HL-60 (cell line): ENCODE results near the gene AGPAT1.

Experiments
- DNase-seq, 2 experiments: peaks; one replicate each; pipeline ENCODE4 v3.0.0-alpha.2; 2010 to 2020; ENCODE audit warnings: low read depth in 1 of 2, low spot score in 1 of 2
- H3K27ac ChIP-seq: fragments of 250-450 bp; sonication (Bioruptor Pico); replicated peaks from 2 replicates; pipeline ENCODE4 v1.5.1; 2020; ENCODE audit warnings: mild to moderate bottlenecking, moderate library complexity
- H3K27me3 ChIP-seq: fragments of 250-450 bp; sonication (Bioruptor Pico); 2 replicates; pipeline ENCODE4 v1.5.1; 2021; ENCODE audit warnings: mild to moderate bottlenecking, moderate library complexity; ENCODE audit not compliant: insufficient read depth, poor library complexity, severe bottlenecking
- H3K4me3 ChIP-seq: replicated peaks from 2 replicates; pipeline ENCODE4 v1.5.1; 2011; ENCODE audit warnings: mild to moderate bottlenecking, control low read depth, low read length; ENCODE audit not compliant: insufficient read depth
- CTCF ChIP-seq: IDR thresholded peaks from one replicate; pipeline ENCODE4 v1.5.1; 2011; ENCODE audit warnings: low read length, control low read depth, inconsistent platforms; ENCODE audit not compliant: insufficient read depth
- GABPA ChIP-seq: IDR thresholded peaks from 2 replicates; pipeline ENCODE4 v1.6.1; 2012; ENCODE audit warnings: low read depth
- POLR2AphosphoS5 ChIP-seq: IDR thresholded peaks from 2 replicates; pipeline ENCODE4 v1.6.1; 2012; ENCODE audit warnings: low read depth
- REST ChIP-seq: IDR thresholded peaks from 2 replicates; pipeline ENCODE4 v1.6.1; 2012; ENCODE audit warnings: low read depth; ENCODE audit not compliant: insufficient replicate concordance
- SPI1 ChIP-seq: IDR thresholded peaks from 2 replicates; pipeline ENCODE4 v1.6.1; 2012; ENCODE audit warnings: low read depth, mild to moderate bottlenecking, borderline replicate concordance

The AGPAT1 gene

GRCh38 chr6:32216285-32216684 is 40.4 kb upstream of the AGPAT1 start:
- TF ChIP-seq POLR2AphosphoS5 (no peak), SPI1 (no peak), REST (no peak), GABPA (no peak), CTCF (no peak)
- DNase-seq: no peak
- Histone ChIP-seq H3K27me3 (no peaks in the 10 kb centered on the region), H3K27ac (no peak overlapping the region), H3K4me3 (no peak overlapping the region)

- no peak for DNase-seq
- no peak overlapping the region for H3K4me3 ChIP-seq
- TF ChIP-seq GABPA (no peak), CTCF (no peak), POLR2AphosphoS5 (no peak), SPI1 (no peak), REST (no peak)
- no peak overlapping the region for H3K27ac ChIP-seq
- no peaks in the 10 kb centered on the region for H3K27me3 ChIP-seq
These were observed 39.7 kb upstream of the AGPAT1 start for GRCh38 chr6:32215617-32216016.

GRCh38 chr6:32214126-32214525 is 38.2 kb upstream of the AGPAT1 start:
- Histone ChIP-seq H3K4me3 (no peak overlapping the region), H3K27me3 (no peaks in the 10 kb centered on the region), H3K27ac (no peak overlapping the region)
- TF ChIP-seq SPI1: peak; percentile 61
- TF ChIP-seq REST: no peak
- no peak for DNase-seq

GRCh38 chr6:32213649-32214048 is 37.8 kb upstream of the AGPAT1 start:
- H3K27me3 ChIP-seq: no peaks in the 10 kb centered on the region
- DNase-seq: no peak
- no peak overlapping the region for H3K4me3 ChIP-seq
- no peak overlapping the region for H3K27ac ChIP-seq
- TF ChIP-seq POLR2AphosphoS5 (no peak), GABPA (no peak), REST (no peak), SPI1 (no peak), CTCF (no peak)
